Subcutaneous adipose tissue (tissue), 4 donors: Measurements from ENCODE around the gene PPP2R2D. TPM values are rescaled to one million over a fixed set of nuclear protein-coding genes. Genes with fewer than 3 reads are reported as not detected.

ENCODE experiments used
- CTCF ChIP-seq: fragments of 450-650 bp; IDR thresholded peaks from one replicate; pipeline ENCODE4 v1.5.1; 2016; ENCODE audit warnings: low read depth, mild to moderate bottlenecking, control low read depth, antibody characterized with exemption, moderate library complexity
- total RNA-seq, 4 donors: library from RNA; depleted of rRNA; stranded (reverse); fragments of >200 nt; gene quantifications; one replicate each; pipeline ENCODE4 v1.1.0, GENCODE V29; 2016

Gene PPP2R2D
- total RNA-seq, 4 donors from 2014 or later: 27.5 to 41.4 (median 29.5) TPM

GRCh38 chr10:131936294-131936693 lies 35.5 kb downstream of the PPP2R2D start:
- no peak for TF ChIP-seq CTCF

- TF ChIP-seq CTCF: no peak
Measured at GRCh38 chr10:131936736-131937135, 35.9 kb downstream of the PPP2R2D start.

- TF ChIP-seq CTCF: no peak
Measured at GRCh38 chr10:131937836-131938235, 37.0 kb downstream of the PPP2R2D start.

- no peak for TF ChIP-seq CTCF
Measured at GRCh38 chr10:131938681-131939080, 37.9 kb downstream of the PPP2R2D start.

- no peak for TF ChIP-seq CTCF
Measured at GRCh38 chr10:131942455-131942854, 41.6 kb downstream of the PPP2R2D start.

GRCh38 chr10:131943021-131943814 lies 42.4 kb downstream of the PPP2R2D start:
- TF ChIP-seq CTCF: no peak

- no peak for TF ChIP-seq CTCF
Measured at GRCh38 chr10:131944412-131944811, 43.6 kb downstream of the PPP2R2D start.
